ENCODE results near the gene EFNA3.
A peak's percentile ranks its signal among the peaks of the same experiment; 100 is the strongest.

Gene EFNA3

GRCh38 chr1:155068599-155068998 lies 10.0 kb upstream of the EFNA3 start:
- Histone ChIP-seq H3K36me3 (peaks cover 0 to 23% (median 0%) of the 10 kb centered on the region in 3 donors), H3K9me3 (no peaks in the 10 kb centered on the region), H3K27ac (no peak overlapping the region), H3K4me3 (no peak overlapping the region), H3K27me3 (no peaks in the 10 kb centered on the region), H3K4me1 (peaks cover 0 to 24% (median 18%) of the 10 kb centered on the region in 4 donors)
- TF ChIP-seq CTCF (IDR thresholded peaks at IDR 0.05): no peak
- no peak for DNase-seq
- intact Hi-C loops (cut with DNase I; ENCODE audit: low total_unique reads): no loop called here

GRCh38 chr1:155069551-155070157 lies 9.0 kb upstream of the EFNA3 start:
- TF ChIP-seq CTCF (IDR thresholded peaks at IDR 0.05): no peak
- no peak overlapping the region for H3K27ac ChIP-seq
- no peak for DNase-seq
- intact Hi-C loops (cut with DNase I; ENCODE audit: low total_unique reads): no loop called here
- H3K4me1 ChIP-seq: peaks cover 0 to 18% (median 13%) of the 10 kb centered on the region in 4 donors
- no peak overlapping the region for H3K4me3 ChIP-seq
- peaks cover 0 to 23% (median 0%) of the 10 kb centered on the region in 3 donors for H3K36me3 ChIP-seq
- no peaks in the 10 kb centered on the region for H3K27me3 ChIP-seq
- H3K9me3 ChIP-seq: no peaks in the 10 kb centered on the region

GRCh38 chr1:155070158-155070621 lies 8.4 kb upstream of the EFNA3 start:
- intact Hi-C loops (cut with DNase I; ENCODE audit: low total_unique reads): no loop called here
- no peak for TF ChIP-seq CTCF (IDR thresholded peaks at IDR 0.05)
- Histone ChIP-seq H3K36me3 (peaks cover 0 to 23% (median 0%) of the 10 kb centered on the region in 3 donors), H3K4me3 (peak overlapping the region; percentile 46 to 49), H3K9me3 (no peaks in the 10 kb centered on the region), H3K27me3 (no peaks in the 10 kb centered on the region), H3K27ac (peak overlapping the region in 1 of 2 donors; percentile 56), H3K4me1 (peaks cover 0 to 16% (median 13%) of the 10 kb centered on the region in 4 donors)
- DNase-seq: no peak

DNA sequence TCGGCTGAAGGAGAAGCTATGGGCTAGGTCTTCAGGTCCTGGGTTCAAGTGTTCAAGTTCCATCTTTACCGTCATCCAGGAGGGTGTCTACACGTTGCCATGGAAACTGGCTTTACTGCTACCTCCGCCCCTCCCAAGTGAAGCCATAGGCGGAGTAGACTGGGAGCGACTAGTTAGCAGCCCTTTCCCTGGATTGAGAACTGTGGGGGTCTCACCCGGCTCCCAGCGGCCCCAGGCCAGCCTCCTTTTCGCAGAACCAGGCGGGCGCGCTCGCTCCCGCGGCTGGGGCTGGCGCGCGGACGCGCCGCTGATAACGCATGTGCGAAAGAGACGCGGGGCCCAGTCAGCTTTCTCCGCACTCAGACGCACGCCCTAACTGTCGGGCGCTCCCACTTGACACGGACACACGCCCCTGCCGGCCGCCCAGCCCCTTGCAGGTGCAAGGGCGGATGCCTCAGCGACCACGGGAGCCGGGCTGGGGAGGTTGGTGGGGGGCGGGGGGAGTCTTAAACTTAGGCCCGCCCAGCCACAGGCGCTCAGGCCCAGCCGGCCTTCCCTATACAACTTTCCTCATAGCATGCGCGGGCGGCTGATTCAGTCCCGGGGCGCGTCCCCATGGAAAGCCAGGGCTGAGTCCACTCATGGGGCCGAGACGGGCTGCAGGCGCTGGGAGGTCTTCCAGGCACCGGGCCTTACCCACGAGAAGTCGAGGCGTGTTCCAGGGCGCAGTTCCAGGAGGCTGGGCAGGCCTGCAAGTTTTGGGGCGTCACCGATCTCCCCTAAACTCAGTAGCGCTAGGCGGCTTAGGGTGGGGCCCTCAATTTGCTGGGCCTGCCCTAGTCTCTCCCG lies 7.7 kb upstream of the EFNA3 start:
- no peaks in the 10 kb centered on the region for H3K27me3 ChIP-seq
- TF ChIP-seq CTCF (IDR thresholded peaks at IDR 0.05): peak; percentile 20 to 44
- H3K9me3 ChIP-seq: no peaks in the 10 kb centered on the region
- peaks cover 0 to 23% (median 0%) of the 10 kb centered on the region in 3 donors for H3K36me3 ChIP-seq
- peak overlapping the region; percentile 33 to 56 for H3K27ac ChIP-seq
- peaks cover 0 to 16% (median 13%) of the 10 kb centered on the region in 4 donors for H3K4me1 ChIP-seq
- intact Hi-C loops (cut with DNase I; ENCODE audit: low total_unique reads): no loop called here
- peak overlapping the region; percentile 46 to 49 for H3K4me3 ChIP-seq
- peak; percentile 69 to 85 for DNase-seq

DNA sequence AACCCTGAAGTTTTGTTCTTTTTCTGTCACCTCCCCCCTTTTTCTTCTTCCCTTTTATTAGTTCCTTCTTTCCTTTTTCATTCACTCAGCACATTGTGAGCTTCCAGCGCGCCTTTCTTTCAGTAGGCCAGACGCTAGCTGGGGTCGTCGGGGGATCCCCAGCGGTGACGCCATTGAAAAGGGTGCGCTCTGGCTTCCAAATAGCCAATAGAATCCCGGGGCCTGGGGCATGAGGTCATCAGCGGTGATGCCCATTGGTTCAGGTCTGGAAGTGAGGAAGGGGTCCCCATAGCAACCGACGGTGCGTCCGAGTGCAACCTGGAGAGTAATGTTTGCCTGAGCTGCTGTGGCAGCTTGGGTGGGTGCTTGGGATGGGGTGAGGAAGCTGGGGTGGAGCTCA lies 6.9 kb upstream of the EFNA3 start:
- Histone ChIP-seq H3K36me3 (peaks cover 0 to 18% (median 0%) of the 10 kb centered on the region in 3 donors), H3K4me1 (peaks cover 0 to 16% (median 13%) of the 10 kb centered on the region in 4 donors), H3K27me3 (no peaks in the 10 kb centered on the region), H3K4me3 (no peak overlapping the region), H3K27ac (no peak overlapping the region), H3K9me3 (no peaks in the 10 kb centered on the region)
- TF ChIP-seq CTCF (IDR thresholded peaks at IDR 0.05): no peak
- intact Hi-C loops (cut with DNase I; ENCODE audit: low total_unique reads): no loop called here
- DNase-seq: no peak
